A549 (cell line): ENCODE results near the gene MCM6. TPM values are rescaled to one million over a fixed set of nuclear protein-coding genes. Genes with fewer than 3 reads are reported as not detected.
A peak's percentile ranks its signal among the peaks of the same experiment; 100 is the strongest.

Source experiments
- ATAC-seq, 2 experiments: fragments of 200-7000 bp in 1 of 2; fragments of >200 bp in 1 of 2; cut with Nextera tagmentation in 1 of 2; cut with Tn5 transposase in 1 of 2; 3 replicates each; pipeline versions ENCODE4 v1.8.0 to v1.9.1; 2018 to 2020; ENCODE audit warnings: mild to moderate bottlenecking in 1 of 2, moderate library complexity in 1 of 2
- CTCF ChIA-PET: fragments of 300-600 bp; sonication (Branson Sonifier 250); formaldehyde crosslinking; extraction: SDS; loops from one replicate; lab custom pipeline; 2021; ENCODE audit warnings: antibody characterized with exemption, inconsistent platforms; lab: Yijun Ruan, JAX
- POLR2A ChIA-PET: fragments of 350-600 bp; formaldehyde crosslinking; extraction: SDS; loops from one replicate; lab custom pipeline; 2021; ENCODE audit warnings: antibody characterized with exemption, inconsistent platforms; lab: Yijun Ruan, JAX
- DNase-seq, 2 experiments: peaks; one replicate each; pipeline versions ENCODE4 v3.0.0 to v3.0.0-alpha.2; 2011 to 2016; ENCODE audit warnings: low read depth in 1 of 2, low spot score in 1 of 2
- FAIRE-seq: peaks from 2 replicates; lab custom pipeline; 2011; peaks lifted over from hg19 to GRCh38; lab: Jason Lieb, UNC
- H3K27ac ChIP-seq, 2 experiments: fragments of >200 bp; sonication (Bioruptor Twin); formaldehyde crosslinking; 3 replicates each; pipeline ENCODE4 v1.5.1; 2016 to 2017
- H3K4me1 ChIP-seq: fragments of >200 bp; sonication (Bioruptor Twin); formaldehyde crosslinking; 3 replicates; pipeline ENCODE4 v1.6.1; 2016
- H3K4me2 ChIP-seq: fragments of >200 bp; sonication (Bioruptor Twin); formaldehyde crosslinking; 3 replicates; pipeline ENCODE4 v1.6.1; 2016
- H3K4me3 ChIP-seq: fragments of >200 bp; sonication (Bioruptor Twin); formaldehyde crosslinking; 3 replicates; pipeline ENCODE4 v1.5.1; 2016
- H3K9me3 ChIP-seq: fragments of >200 bp; sonication (Bioruptor Twin); formaldehyde crosslinking; 3 replicates; pipeline ENCODE4 v1.6.1; 2016
- BHLHE40 ChIP-seq: IDR thresholded peaks from 2 replicates; pipeline ENCODE4 v1.6.1; 2012; ENCODE audit warnings: low read depth, low read length, inconsistent platforms
- CEBPB ChIP-seq, 2 experiments: fragments of >200 bp in 1 of 2; sonication (Bioruptor Twin) in 1 of 2; formaldehyde crosslinking in 1 of 2; IDR thresholded peaks; 2 replicates each; pipeline ENCODE4 v1.6.1; 2012 to 2016
- CHD4 ChIP-seq: fragments of 200-600 bp; sonication (generic); IDR thresholded peaks from 2 replicates; pipeline ENCODE4 v1.6.1; 2016; ENCODE audit warnings: antibody characterized with exemption, mild to moderate bottlenecking, borderline replicate concordance
- FOSL2 ChIP-seq, 2 experiments: fragments of 450-650 bp in 1 of 2; fragments of >200 bp in 1 of 2; sonication (Bioruptor Twin) in 1 of 2; formaldehyde crosslinking; IDR thresholded peaks; 2 replicates each; pipeline versions ENCODE4 v1.5.0 to v1.6.1; 2016 to 2020; ENCODE audit warnings: mild to moderate bottlenecking in 1 of 2, moderate library complexity in 1 of 2
- GATA3 ChIP-seq: IDR thresholded peaks from 2 replicates; pipeline ENCODE4 v1.6.1; 2012; ENCODE audit warnings: borderline replicate concordance
- HOXA7 ChIP-seq: fragments of 250-450 bp; sonication (Bioruptor Pico); IDR thresholded peaks from 2 replicates; pipeline ENCODE4 v1.5.0; 2020; ENCODE audit warnings: mild to moderate bottlenecking, moderate library complexity
- HOXB5 ChIP-seq: fragments of 250-450 bp; sonication (Bioruptor Pico); IDR thresholded peaks from 2 replicates; pipeline ENCODE4 v1.5.0; 2020; ENCODE audit warnings: mild to moderate bottlenecking, moderate library complexity
- JUN ChIP-seq, 2 experiments: fragments of >200 bp; sonication (Bioruptor Twin); formaldehyde crosslinking; IDR thresholded peaks; 2 replicates in 1 of 2; 3 replicates in 1 of 2; pipeline ENCODE4 v1.6.1; 2016 to 2017
- KDM5A ChIP-seq: fragments of 200-600 bp; sonication (generic); IDR thresholded peaks from 2 replicates; pipeline ENCODE4 v1.6.1; 2016; ENCODE audit warnings: antibody characterized with exemption, mild to moderate bottlenecking
- NPAS2 ChIP-seq: fragments of 250-450 bp; sonication (Bioruptor Pico); IDR thresholded peaks from 2 replicates; pipeline ENCODE4 v1.8.0; 2022; ENCODE audit warnings: mild to moderate bottlenecking, moderate library complexity, borderline replicate concordance
- NR3C1 ChIP-seq: fragments of >200 bp; sonication (Bioruptor Twin); formaldehyde crosslinking; IDR thresholded peaks from 3 replicates; pipeline ENCODE4 v1.6.1; 2017
- PHF8 ChIP-seq: fragments of 200-600 bp; sonication (generic); IDR thresholded peaks from 2 replicates; pipeline ENCODE4 v1.6.1; 2016; ENCODE audit warnings: low read depth, mild to moderate bottlenecking, antibody characterized with exemption, moderate library complexity, borderline replicate concordance
- POLR2A ChIP-seq: IDR thresholded peaks from 2 replicates; pipeline ENCODE4 v1.6.1; 2012; ENCODE audit warnings: mild to moderate bottlenecking, low read length
- POLR2AphosphoS2 ChIP-seq: conservative IDR thresholded peaks from 2 replicates; pipeline ENCODE4 v1.6.1; 2012; ENCODE audit warnings: low read length, improper control_type of control experiment, inconsistent platforms
- RAD21 ChIP-seq, 2 experiments: fragments of >200 bp in 1 of 2; sonication (Bioruptor Twin) in 1 of 2; formaldehyde crosslinking in 1 of 2; IDR thresholded peaks in 1 of 2; conservative IDR thresholded peaks in 1 of 2; 2 replicates in 1 of 2; 3 replicates in 1 of 2; pipeline ENCODE4 v1.6.1; 2012 to 2018; ENCODE audit warnings: inconsistent platforms in 1 of 2
- RNF2 ChIP-seq: fragments of 200-600 bp; sonication (generic); IDR thresholded peaks from 2 replicates; pipeline ENCODE4 v1.6.1; 2016; ENCODE audit warnings: low read depth, mild to moderate bottlenecking, antibody characterized with exemption, moderate library complexity, borderline replicate concordance
- SMC3 ChIP-seq: fragments of >200 bp; sonication (Bioruptor Twin); formaldehyde crosslinking; IDR thresholded peaks from 3 replicates; pipeline ENCODE4 v1.6.1; 2018; ENCODE audit warnings: inconsistent platforms
- SREBF2 ChIP-seq: fragments of 450-650 bp; IDR thresholded peaks from 2 replicates; pipeline ENCODE4 v1.6.1; 2014; ENCODE audit warnings: mild to moderate bottlenecking, moderate library complexity
- TP53 ChIP-seq: fragments of 250-450 bp; sonication (Bioruptor Pico); IDR thresholded peaks from 2 replicates; pipeline ENCODE4 v1.5.0; 2021; ENCODE audit warnings: mild to moderate bottlenecking, moderate library complexity
- ZC3H11A ChIP-seq: fragments of 450-650 bp; IDR thresholded peaks from 2 replicates; pipeline ENCODE4 v1.6.1; 2014; ENCODE audit warnings: antibody characterized with exemption, mild to moderate bottlenecking
- ZFP36 ChIP-seq: fragments of 450-650 bp; IDR thresholded peaks from 2 replicates; pipeline ENCODE4 v1.6.1; 2014; ENCODE audit warnings: borderline replicate concordance; ENCODE audit not compliant: partially characterized antibody
- ZSCAN20 ChIP-seq: fragments of 250-450 bp; sonication (Bioruptor Pico); IDR thresholded peaks from 2 replicates; pipeline ENCODE4 v1.8.0; 2022; ENCODE audit warnings: mild to moderate bottlenecking, moderate library complexity
- WGBS: methylation state at CpG from one replicate; pipeline ENCODE4 v1.1.6; 2017; ENCODE audit errors: missing lambda C conversion rate; 5-methylcytosine and 5-hydroxymethylcytosine counted together
- polyA plus RNA-seq, 4 experiments: library from polyadenylated mRNA; depleted of rRNA in 3 of 4; stranded (reverse); fragments of >200 nt; fragmentation: RNase III in 1 of 4; extraction: RNeasy Plus Mini Kit Qiagen cat#74134 plus additional on column Dnase treatment in 1 of 4; gene quantifications; 2 replicates in 3 of 4; 3 replicates in 1 of 4; pipeline ENCODE4 v1.2.3, GENCODE V29; 2011 to 2017
- TF ChIP-seq, protein P1 (sequence below): fragments of 150-350 bp; IDR thresholded peaks from 2 replicates; pipeline ENCODE4 v1.6.1; 2014; ENCODE audit warnings: low read depth, mild to moderate bottlenecking, low read length
- TF ChIP-seq, protein P2 (sequence below): IDR thresholded peaks from 2 replicates; pipeline ENCODE4 v1.6.1; 2012
- TF ChIP-seq, protein P3 (sequence below): IDR thresholded peaks from 2 replicates; pipeline ENCODE4 v1.6.1; 2012; ENCODE audit warnings: low read depth, borderline replicate concordance
- TF ChIP-seq, protein P4 (sequence below): fragments of >200 bp; sonication (Bioruptor Twin); formaldehyde crosslinking; IDR thresholded peaks from 3 replicates; pipeline ENCODE4 v1.5.1; 2016
- TF ChIP-seq, protein P5 (sequence below): fragments of 250-450 bp; sonication (Bioruptor Pico); IDR thresholded peaks from 2 replicates; pipeline ENCODE4 v1.5.0; 2021; ENCODE audit warnings: mild to moderate bottlenecking, moderate library complexity, borderline replicate concordance
- TF ChIP-seq, protein P6 (sequence below): fragments of >200 bp; sonication (Bioruptor Twin); formaldehyde crosslinking; IDR thresholded peaks from 2 replicates; pipeline ENCODE4 v1.6.1; 2016
- TF ChIP-seq, protein P7 (sequence below): fragments of 200-600 bp; sonication (generic); IDR thresholded peaks from 2 replicates; pipeline ENCODE4 v1.6.1; 2016; ENCODE audit warnings: antibody characterized with exemption, mild to moderate bottlenecking, moderate library complexity

The MCM6 gene
- polyA plus RNA-seq, 2 of the 4 experiments (the other 2 are of a cell fraction) = 59.6 to 61.4 TPM

DNA sequence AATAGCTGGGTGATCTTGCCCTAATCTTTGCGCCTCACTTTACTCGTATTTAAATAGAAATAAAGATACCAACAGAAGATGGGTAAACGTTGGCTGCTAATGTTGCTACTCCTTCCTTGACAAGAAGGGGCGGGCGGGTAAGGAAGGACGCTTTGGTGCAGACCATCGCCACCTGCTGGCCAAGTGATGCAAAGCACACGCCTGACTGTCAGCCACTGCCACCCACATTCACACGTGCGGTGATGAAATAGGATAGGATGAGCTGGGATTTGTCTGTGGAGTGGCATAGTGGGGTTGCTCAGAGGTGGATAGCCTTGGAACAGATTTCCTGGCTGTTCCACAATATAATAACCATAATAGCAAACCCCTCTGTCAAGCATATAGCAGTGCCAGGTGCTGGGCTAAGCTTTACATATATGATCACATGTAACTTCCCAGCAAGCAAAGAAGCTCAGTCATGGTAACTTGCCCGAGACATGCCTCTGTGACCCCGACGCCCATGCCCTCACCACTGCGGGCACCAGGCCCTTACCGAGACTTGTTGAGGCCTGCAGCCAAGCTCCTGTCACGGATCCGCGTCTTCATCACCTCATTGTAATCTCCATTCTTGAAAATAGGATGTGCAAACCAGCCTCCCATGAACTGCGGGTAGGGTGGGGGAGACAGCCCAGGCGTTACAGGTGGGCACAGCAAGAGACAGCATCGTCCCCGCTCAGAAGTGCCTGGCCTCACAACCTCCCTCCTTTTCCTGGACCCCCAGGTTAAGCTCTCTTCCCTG is 78.6 kb downstream of the MCM6 start:
- POLR2A ChIA-PET = interaction anchor here (0.7 to 1.0 kb wide), 2 partner anchors 79 to 746 kb away, joined by 3 to 5 read pairs; partner anchors contain the start of genes MCM6 and RAB3GAP1
- Histone ChIP-seq H3K4me3 (no peak overlapping the region), H3K27ac (peak overlapping the region in 1 of 2 experiments; percentile 46; a peak in 2 of 6 replicates), H3K4me1 (no peaks in the 10 kb centered on the region), H3K4me2 (peak overlapping the region; percentile 37; the same call in 2 of the 3 replicates), H3K9me3 (peaks cover 20% of the 10 kb centered on the region)
- ATAC-seq = peak; percentile 86 to 95
- CTCF ChIA-PET = interaction anchor here (0.7 to 4.3 kb wide), 41 partner anchors 9 to 839 kb away, joined by 3 to 29 read pairs (median 4); partner anchors contain the start of gene UBXN4
- DNase-seq = peak; percentile 75 to 82
- FAIRE-seq = no peak
- 32% methylated on average over 22 of the region's 22 CpGs for WGBS
- TF ChIP-seq JUN (IDR thresholded peaks at IDR 0.05) = no peak
- TF ChIP-seq CEBPB (IDR thresholded peaks at IDR 0.05) = peak in 1 of 2 experiments; percentile 54; a peak in 2 of 4 replicates
- TF ChIP-seq NPAS2 (CRISPR knock-in tag) = no peak
- TF ChIP-seq, protein P1, sequence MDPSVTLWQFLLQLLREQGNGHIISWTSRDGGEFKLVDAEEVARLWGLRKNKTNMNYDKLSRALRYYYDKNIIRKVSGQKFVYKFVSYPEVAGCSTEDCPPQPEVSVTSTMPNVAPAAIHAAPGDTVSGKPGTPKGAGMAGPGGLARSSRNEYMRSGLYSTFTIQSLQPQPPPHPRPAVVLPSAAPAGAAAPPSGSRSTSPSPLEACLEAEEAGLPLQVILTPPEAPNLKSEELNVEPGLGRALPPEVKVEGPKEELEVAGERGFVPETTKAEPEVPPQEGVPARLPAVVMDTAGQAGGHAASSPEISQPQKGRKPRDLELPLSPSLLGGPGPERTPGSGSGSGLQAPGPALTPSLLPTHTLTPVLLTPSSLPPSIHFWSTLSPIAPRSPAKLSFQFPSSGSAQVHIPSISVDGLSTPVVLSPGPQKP = no peak
- TF ChIP-seq TP53 (CRISPR knock-in tag) = no peak
- no peak for TF ChIP-seq POLR2AphosphoS2
- TF ChIP-seq SMC3 = peak; percentile 67
- no peak for TF ChIP-seq ZFP36
- TF ChIP-seq ZSCAN20 (CRISPR knock-in tag) = no peak
- TF ChIP-seq, protein P2, sequence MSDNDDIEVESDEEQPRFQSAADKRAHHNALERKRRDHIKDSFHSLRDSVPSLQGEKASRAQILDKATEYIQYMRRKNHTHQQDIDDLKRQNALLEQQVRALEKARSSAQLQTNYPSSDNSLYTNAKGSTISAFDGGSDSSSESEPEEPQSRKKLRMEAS = peak; percentile 82
- TF ChIP-seq, protein P3, sequence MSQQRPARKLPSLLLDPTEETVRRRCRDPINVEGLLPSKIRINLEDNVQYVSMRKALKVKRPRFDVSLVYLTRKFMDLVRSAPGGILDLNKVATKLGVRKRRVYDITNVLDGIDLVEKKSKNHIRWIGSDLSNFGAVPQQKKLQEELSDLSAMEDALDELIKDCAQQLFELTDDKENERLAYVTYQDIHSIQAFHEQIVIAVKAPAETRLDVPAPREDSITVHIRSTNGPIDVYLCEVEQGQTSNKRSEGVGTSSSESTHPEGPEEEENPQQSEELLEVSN = no peak
- no peak for TF ChIP-seq SREBF2
- no peak for TF ChIP-seq HOXB5 (CRISPR knock-in tag)
- TF ChIP-seq BHLHE40 = peak; percentile 98
- peak; percentile 41 to 59; a peak in 3 of 5 replicates for TF ChIP-seq RAD21 (conservative IDR thresholded peaks at IDR 0.05 in 1 of 2, IDR thresholded peaks at IDR 0.05 in 1 of 2)
- TF ChIP-seq PHF8 = no peak
- TF ChIP-seq FOSL2 (IDR thresholded peaks at IDR 0.05) = no peak
- TF ChIP-seq FOSL2 (CRISPR knock-in tag; IDR thresholded peaks at IDR 0.05) = no peak
- no peak for TF ChIP-seq KDM5A
- TF ChIP-seq POLR2A = no peak
- no peak for TF ChIP-seq ZC3H11A
- TF ChIP-seq, protein P4, sequence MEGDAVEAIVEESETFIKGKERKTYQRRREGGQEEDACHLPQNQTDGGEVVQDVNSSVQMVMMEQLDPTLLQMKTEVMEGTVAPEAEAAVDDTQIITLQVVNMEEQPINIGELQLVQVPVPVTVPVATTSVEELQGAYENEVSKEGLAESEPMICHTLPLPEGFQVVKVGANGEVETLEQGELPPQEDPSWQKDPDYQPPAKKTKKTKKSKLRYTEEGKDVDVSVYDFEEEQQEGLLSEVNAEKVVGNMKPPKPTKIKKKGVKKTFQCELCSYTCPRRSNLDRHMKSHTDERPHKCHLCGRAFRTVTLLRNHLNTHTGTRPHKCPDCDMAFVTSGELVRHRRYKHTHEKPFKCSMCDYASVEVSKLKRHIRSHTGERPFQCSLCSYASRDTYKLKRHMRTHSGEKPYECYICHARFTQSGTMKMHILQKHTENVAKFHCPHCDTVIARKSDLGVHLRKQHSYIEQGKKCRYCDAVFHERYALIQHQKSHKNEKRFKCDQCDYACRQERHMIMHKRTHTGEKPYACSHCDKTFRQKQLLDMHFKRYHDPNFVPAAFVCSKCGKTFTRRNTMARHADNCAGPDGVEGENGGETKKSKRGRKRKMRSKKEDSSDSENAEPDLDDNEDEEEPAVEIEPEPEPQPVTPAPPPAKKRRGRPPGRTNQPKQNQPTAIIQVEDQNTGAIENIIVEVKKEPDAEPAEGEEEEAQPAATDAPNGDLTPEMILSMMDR = peak; percentile 86
- TF ChIP-seq CHD4 = no peak
- no peak for TF ChIP-seq GATA3
- no peak for TF ChIP-seq HOXA7 (CRISPR knock-in tag)
- no peak for TF ChIP-seq RNF2
- TF ChIP-seq, protein P5, sequence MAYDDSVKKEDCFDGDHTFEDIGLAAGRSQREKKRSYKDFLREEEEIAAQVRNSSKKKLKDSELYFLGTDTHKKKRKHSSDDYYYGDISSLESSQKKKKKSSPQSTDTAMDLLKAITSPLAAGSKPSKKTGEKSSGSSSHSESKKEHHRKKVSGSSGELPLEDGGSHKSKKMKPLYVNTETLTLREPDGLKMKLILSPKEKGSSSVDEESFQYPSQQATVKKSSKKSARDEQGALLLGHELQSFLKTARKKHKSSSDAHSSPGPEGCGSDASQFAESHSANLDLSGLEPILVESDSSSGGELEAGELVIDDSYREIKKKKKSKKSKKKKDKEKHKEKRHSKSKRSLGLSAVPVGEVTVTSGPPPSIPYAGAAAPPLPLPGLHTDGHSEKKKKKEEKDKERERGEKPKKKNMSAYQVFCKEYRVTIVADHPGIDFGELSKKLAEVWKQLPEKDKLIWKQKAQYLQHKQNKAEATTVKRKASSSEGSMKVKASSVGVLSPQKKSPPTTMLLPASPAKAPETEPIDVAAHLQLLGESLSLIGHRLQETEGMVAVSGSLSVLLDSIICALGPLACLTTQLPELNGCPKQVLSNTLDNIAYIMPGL = no peak
- TF ChIP-seq, protein P6, sequence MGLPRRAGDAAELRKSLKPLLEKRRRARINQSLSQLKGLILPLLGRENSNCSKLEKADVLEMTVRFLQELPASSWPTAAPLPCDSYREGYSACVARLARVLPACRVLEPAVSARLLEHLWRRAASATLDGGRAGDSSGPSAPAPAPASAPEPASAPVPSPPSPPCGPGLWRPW = no peak
- TF ChIP-seq NR3C1 = no peak
- TF ChIP-seq, protein P7, sequence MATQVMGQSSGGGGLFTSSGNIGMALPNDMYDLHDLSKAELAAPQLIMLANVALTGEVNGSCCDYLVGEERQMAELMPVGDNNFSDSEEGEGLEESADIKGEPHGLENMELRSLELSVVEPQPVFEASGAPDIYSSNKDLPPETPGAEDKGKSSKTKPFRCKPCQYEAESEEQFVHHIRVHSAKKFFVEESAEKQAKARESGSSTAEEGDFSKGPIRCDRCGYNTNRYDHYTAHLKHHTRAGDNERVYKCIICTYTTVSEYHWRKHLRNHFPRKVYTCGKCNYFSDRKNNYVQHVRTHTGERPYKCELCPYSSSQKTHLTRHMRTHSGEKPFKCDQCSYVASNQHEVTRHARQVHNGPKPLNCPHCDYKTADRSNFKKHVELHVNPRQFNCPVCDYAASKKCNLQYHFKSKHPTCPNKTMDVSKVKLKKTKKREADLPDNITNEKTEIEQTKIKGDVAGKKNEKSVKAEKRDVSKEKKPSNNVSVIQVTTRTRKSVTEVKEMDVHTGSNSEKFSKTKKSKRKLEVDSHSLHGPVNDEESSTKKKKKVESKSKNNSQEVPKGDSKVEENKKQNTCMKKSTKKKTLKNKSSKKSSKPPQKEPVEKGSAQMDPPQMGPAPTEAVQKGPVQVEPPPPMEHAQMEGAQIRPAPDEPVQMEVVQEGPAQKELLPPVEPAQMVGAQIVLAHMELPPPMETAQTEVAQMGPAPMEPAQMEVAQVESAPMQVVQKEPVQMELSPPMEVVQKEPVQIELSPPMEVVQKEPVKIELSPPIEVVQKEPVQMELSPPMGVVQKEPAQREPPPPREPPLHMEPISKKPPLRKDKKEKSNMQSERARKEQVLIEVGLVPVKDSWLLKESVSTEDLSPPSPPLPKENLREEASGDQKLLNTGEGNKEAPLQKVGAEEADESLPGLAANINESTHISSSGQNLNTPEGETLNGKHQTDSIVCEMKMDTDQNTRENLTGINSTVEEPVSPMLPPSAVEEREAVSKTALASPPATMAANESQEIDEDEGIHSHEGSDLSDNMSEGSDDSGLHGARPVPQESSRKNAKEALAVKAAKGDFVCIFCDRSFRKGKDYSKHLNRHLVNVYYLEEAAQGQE = no peak
